HG03432 (cell line): Measurements from ENCODE around the gene GNB1L.
"Not testable (repeated sequence)": the region's sequence is repeated elsewhere in the genome, so short reads cannot be mapped to it uniquely, and the experiment has no call there.

ENCODE experiments used
- ATAC-seq: cut with Tn5 transposase; IDR thresholded peaks from one replicate; pipeline ENCODE4 v1.9.1; 2021; ENCODE audit warnings: mild to moderate bottlenecking, moderate library complexity; ENCODE audit not compliant: unreplicated experiment

GNB1L gene

GRCh38 chr22:19846620-19847344, 7.9 kb downstream of the GNB1L start:
- no peak for ATAC-seq

- no peak for ATAC-seq
Observed at GRCh38 chr22:19845054-19845722, 9.5 kb downstream of the GNB1L start.

- ATAC-seq, result no peak
Observed at GRCh38 chr22:19844377-19845053, 10.2 kb downstream of the GNB1L start.

GRCh38 chr22:19843857-19844376, 10.8 kb downstream of the GNB1L start:
- ATAC-seq, result no peak

- ATAC-seq, result no peak
Observed at GRCh38 chr22:19843107-19843856, 11.4 kb downstream of the GNB1L start.

GRCh38 chr22:19842393-19843106, 12.1 kb downstream of the GNB1L start:
- ATAC-seq, result no peak

- ATAC-seq, result no peak
Observed at GRCh38 chr22:19841641-19842392, 12.9 kb downstream of the GNB1L start.

- no peak for ATAC-seq
Observed at GRCh38 chr22:19840955-19841640, 13.6 kb downstream of the GNB1L start.

GRCh38 chr22:19840059-19840458, 14.6 kb downstream of the GNB1L start:
- ATAC-seq, result no peak

GRCh38 chr22:19837915-19838314, 16.8 kb downstream of the GNB1L start:
- ATAC-seq, result no peak

GRCh38 chr22:19836512-19836911, 18.2 kb downstream of the GNB1L start:
- ATAC-seq, result no peak

- ATAC-seq, result no peak
Observed at GRCh38 chr22:19834599-19834998, 20.1 kb downstream of the GNB1L start.

- ATAC-seq, result not testable (repeated sequence)
Observed at GRCh38 chr22:19833327-19833726, 21.3 kb downstream of the GNB1L start.

GRCh38 chr22:19832476-19833108, 22.1 kb downstream of the GNB1L start:
- ATAC-seq, result no peak

- ATAC-seq, result not testable (repeated sequence)
Observed at GRCh38 chr22:19831979-19832378, 22.7 kb downstream of the GNB1L start.

GRCh38 chr22:19831016-19831415, 23.7 kb downstream of the GNB1L start:
- no peak for ATAC-seq

- no peak for ATAC-seq
Observed at GRCh38 chr22:19828035-19828401, 26.7 kb downstream of the GNB1L start.

- ATAC-seq, result no peak
Observed at GRCh38 chr22:19827341-19828034, 27.2 kb downstream of the GNB1L start.
